Measurements from ENCODE around the gene GRHPR.

GRCh38 chr9:37480759-37481158 is 58.3 kb downstream of the GRHPR start:
- TF ChIP-seq, protein P1, sequence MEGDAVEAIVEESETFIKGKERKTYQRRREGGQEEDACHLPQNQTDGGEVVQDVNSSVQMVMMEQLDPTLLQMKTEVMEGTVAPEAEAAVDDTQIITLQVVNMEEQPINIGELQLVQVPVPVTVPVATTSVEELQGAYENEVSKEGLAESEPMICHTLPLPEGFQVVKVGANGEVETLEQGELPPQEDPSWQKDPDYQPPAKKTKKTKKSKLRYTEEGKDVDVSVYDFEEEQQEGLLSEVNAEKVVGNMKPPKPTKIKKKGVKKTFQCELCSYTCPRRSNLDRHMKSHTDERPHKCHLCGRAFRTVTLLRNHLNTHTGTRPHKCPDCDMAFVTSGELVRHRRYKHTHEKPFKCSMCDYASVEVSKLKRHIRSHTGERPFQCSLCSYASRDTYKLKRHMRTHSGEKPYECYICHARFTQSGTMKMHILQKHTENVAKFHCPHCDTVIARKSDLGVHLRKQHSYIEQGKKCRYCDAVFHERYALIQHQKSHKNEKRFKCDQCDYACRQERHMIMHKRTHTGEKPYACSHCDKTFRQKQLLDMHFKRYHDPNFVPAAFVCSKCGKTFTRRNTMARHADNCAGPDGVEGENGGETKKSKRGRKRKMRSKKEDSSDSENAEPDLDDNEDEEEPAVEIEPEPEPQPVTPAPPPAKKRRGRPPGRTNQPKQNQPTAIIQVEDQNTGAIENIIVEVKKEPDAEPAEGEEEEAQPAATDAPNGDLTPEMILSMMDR (IDR thresholded peaks at IDR 0.05; ENCODE audit: poor library complexity, severe bottlenecking), result no peak
- TF ChIP-seq TAF1 (IDR thresholded peaks at IDR 0.05; ENCODE audit: low read depth), result no peak
- TF ChIP-seq EZH2 (IDR thresholded peaks at IDR 0.05; ENCODE audit: borderline replicate concordance, insufficient read depth, low read length, poor library complexity, severe bottlenecking), result no peak
- no peak for TF ChIP-seq RAD21 (conservative IDR thresholded peaks at IDR 0.05)
- TF ChIP-seq POLR2AphosphoS5 (IDR thresholded peaks at IDR 0.05), result no peak
- no peak for TF ChIP-seq SMC3 (conservative IDR thresholded peaks at IDR 0.05; ENCODE audit: poor library complexity)
- TF ChIP-seq MXI1 (conservative IDR thresholded peaks at IDR 0.05; ENCODE audit: poor library complexity, severe bottlenecking), result no peak
